GM21717 (cell line): ENCODE results near the gene CDH4.

Experiments used
- ATAC-seq: cut with Tn5 transposase; IDR thresholded peaks from one replicate; pipeline ENCODE4 v1.9.1; 2021; ENCODE audit warnings: mild to moderate bottlenecking, moderate library complexity; ENCODE audit not compliant: unreplicated experiment

Gene CDH4

DNA sequence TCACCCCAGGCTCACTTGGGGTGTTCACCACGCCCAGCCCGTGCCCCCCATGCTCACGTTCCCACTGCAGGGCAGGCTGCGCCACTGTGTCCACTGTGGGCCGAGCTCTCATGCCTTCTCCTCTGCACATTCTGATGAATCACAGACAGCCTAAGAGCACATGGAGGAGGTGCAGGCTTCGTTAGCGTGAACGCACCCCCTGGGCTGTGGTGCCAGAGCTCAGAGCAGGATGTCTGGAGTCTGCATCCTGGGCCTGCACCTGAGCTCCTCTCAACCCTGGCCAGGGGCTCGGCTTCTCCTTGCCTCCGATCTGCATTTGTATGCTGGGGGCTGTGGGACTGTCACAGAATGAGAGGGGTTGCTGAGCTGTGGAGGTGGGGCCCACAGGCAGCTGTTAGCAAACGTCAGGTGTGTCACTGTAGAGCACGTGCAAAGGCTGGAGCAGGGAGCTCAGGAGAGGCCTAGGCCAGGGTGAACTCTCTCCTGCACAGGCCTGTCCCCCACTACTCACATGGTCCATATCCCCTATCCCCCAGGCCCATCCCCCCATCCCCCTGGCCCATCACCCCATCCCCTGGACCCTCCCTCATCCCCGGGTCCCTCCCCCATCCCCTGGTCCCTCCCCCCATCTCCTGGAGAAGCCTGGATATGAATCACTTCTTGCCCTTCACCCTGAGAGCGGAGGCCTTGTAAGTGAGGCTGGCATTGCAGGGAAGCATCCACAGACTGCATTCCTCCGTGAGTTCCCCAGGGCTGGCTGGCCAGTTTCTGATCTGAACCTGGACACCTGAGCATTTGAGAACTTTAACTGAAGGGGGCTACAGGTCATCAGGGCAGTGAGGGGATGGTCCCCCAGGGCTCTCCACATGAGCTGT, 504.1 kb downstream of the CDH4 start:
- no peak for ATAC-seq

- ATAC-seq, result no peak
Observed at GRCh38 chr20:61756966-61757677, 505.1 kb downstream of the CDH4 start.

- no peak for ATAC-seq
Observed at GRCh38 chr20:61757678-61758563, 505.9 kb downstream of the CDH4 start.

DNA sequence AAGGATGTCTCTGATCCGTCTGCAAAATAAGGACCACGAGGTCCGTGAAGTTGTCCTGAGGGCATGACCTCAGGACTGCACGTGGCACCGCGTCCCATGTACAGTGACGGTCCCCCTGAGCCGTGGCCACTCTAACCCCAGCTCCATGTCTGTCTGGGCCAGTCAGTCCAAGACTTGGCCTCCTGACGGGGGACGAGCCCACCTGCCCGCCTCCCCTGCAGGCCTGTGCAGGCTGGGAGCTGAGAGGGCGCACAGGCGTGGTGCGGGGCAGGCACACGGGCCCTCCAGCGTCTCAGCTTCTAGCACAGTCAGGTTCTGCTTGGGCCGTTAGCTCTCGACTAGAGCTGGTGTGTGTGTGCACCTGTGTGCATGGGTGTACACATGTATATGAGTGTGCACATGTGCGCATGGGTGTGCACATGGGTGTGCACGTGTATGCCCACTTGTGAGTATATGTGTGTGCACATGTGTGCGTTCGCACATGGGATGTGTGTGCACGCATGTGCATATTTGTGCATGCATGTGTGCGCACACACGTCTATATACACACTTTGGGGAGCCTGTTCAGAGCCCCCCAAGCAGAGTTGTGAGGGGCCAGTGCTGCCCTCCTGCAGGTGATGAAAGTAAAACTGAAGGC, 506.6 kb downstream of the CDH4 start:
- no peak for ATAC-seq

DNA sequence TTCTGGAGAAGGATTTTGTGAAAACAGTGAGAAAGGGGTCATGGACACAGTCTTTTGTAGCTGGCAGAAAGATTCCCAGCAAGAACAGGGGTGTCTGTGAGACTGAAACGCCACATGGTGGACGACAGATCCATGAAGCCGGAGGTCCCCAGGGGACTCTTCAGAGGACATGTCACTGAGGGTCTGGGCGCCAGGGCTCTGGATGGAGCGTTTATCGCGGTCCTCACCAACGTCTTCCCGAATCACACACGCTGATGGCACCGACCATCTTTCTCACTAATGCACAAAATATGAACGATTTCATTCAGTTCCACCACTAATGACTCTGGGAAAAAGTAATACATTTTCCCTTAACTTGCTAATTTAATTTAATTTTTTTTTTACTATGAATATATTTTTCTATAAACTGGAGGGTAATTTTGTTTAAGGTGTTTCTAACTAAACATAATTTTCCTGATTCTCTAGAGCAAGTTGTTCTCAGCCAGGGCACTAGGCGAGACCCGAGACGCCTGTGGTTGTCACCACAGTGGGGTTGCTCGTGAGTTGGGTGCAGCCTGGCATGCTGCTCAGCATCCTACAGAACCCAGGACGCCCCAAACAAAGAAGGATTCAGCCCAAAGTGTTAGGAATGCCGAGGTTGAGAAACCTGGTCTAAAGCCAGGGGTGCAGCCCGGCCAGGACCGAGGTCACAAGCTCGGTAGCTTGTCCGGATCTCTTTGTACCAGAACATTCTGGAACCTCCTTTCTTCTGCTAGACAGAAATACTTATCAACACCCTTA, 507.4 kb downstream of the CDH4 start:
- ATAC-seq, result no peak

GRCh38 chr20:61760321-61760720, 508.3 kb downstream of the CDH4 start:
- ATAC-seq, result no peak

DNA sequence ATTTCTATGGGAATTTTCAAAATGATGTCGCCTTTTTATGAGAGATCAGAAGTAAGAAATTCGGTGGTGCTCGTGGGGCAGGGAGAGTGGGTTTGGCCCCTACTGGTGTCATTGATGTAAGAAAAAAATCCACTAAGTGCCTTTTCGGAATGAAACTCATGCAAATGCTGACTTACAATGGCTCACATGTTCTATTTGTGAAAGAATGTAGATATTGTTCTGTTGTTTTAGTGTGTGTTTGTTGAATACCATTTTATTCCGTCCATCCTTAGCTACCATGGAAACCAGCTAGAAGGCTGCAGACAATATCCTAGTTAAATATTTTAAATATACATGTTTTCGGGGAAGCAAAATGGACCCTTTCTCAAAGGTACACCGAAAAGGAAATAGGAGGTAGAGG, 508.7 kb downstream of the CDH4 start:
- ATAC-seq, result no peak

GRCh38 chr20:61761453-61762166, 509.5 kb downstream of the CDH4 start:
- ATAC-seq, result no peak

DNA sequence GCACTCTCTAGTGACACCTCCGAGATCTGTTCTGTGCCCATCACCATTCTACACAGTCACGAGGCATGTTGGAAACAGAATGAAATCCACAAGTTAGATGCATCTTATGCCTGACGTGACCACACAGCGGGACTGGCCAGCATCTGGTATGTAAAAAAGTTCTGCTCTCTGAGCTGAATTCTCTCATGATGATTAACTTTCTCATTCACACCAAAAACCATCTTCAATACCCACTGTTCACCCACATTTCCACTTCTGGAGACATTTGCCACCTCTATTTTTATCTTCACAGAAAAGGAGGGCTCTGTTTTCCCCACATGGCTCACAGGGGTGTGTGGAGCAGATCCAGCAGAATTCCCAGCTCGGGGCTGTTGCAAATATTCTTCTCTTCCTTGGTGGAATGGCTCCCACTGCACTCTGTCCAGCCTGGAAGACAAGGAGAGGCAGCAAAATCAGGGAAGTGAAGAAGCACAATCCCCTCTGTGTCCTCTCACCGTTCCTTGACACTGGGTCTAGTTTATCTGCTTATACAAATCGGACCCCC, 510.2 kb downstream of the CDH4 start:
- ATAC-seq, result no peak

GRCh38 chr20:61762886-61763739, 511.1 kb downstream of the CDH4 start:
- ATAC-seq, result no peak

DNA sequence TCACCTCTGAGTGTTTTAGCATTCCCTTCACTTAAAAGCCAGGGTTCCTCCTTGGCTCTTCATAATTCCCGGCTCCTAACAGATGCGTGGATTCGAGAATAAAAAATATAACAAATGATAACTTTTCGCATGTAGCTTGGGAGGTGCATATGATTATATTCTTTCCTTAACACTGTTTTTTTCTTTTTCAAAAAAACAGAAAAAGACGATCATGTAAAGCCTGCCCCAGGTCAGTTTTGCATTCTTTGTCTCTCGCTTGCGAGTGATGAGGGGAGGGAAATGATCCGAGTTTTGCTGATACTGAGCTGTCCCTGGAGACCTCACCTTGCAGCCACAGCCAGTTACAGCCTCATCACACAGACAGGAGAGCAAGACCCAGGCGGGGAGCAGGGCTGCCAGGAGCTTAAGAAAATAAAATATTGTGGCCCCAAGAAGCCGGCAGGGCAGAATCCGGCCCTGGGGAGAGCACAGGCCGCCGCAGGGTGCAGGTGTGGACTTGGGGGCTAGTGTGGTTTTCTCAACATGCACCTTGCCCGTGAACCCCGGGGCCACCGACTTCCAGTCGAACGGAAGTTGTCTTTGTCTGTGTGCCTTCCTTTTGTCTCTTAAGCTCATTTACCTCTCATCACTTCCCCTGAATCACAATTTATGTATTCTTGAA, 511.8 kb downstream of the CDH4 start:
- ATAC-seq, result no peak

DNA sequence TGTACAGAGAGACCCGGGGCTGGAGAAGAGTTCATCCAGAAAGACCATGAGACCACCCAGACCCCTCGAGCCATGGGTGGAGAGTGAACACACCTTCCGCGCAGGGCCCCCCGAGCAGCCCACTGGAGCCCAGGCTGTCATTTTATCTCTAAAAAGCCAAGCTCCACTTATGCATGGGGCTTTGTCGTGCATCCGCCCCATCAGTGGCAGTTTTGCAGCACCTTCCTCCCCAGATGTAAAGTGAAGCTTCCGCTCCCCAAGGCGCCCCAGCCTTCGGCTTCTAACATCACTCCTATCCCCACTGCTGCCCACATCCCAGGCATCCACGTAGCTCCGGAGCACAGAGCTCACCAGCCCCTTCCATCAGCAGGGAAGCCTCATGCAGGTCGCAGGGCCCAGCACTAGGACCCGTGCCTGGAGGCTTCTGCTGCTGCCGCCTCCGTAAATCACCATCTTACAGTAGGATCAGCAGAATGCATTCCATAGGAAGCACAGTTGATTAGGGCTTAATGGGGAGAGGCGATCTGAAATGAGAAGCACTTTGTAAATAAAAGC, 512.5 kb downstream of the CDH4 start:
- no peak for ATAC-seq

GRCh38 chr20:61765081-61765870, 513.2 kb downstream of the CDH4 start:
- ATAC-seq, result no peak

DNA sequence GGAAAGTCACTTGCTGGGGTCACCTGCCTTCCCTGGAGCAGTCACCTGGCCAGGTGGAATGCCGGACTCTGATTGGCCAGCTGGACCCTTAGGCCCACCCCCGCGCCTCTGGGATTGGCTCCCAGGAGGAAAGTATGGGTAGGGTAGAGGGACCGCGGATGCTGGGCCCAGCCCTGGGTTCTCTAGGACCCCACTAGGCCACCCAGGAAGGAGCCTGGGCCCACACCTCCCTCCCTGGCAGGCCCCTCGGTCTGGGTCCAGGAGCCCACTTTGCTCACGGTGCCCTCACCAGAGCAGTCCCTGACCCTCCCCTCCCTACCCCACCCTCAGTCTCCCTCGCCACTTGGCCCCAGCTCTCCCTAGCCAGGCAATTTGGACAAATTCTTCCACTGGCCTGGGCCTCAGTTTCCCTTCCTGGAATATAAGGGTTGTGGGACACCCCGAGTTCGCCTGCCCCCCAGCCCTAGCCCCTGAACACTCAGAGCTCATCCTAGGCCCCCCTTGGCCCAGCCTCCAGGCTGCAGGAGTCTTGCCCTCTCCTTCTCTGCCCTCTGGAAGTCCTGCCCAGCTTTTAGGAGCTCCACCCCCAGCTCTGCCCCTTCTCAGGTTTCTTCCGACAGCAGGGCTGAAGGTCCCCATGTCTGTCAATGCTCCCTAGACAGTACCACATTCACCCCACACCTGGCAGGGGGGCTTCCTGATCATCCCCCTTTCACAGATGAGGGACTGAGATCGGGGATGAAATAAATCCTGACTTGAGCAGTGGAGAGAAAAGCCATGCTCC, 514.0 kb downstream of the CDH4 start:
- ATAC-seq, result no peak

DNA sequence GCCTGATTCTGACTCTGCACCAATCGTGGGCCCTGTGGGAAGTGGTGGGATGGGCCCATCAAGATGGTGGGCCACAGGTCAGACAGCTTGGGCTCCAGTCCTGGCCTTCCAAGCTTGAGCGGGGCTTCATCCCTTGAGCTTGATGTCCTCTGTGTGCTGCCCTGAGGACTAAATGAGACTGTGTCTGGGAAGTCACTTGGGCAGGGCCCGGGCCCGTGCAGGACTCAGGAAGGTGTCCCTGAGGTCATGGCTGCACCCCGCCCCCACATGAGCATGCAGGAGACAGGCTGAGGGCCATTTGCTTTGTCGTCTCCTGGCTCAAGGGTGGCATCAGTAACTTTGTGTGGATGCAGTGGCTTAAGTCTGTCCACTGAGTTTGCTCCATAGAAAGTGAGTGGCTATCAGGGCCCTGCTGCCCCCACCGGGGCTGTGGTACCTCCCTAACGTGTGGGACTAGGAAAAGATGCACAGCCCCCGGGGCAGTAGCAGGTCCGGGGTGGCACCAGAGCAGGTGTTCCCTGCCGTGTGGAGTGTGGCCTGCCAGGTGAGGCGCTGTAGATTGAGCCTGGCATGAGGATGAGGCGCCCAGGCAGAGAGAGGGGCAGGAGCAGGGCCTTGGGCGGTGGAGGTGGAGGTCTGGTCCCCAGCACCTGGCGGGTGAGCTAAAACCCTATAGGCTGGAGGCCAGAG, 515.0 kb downstream of the CDH4 start:
- ATAC-seq, result no peak
